HFF-Myc (cell line): Measurements from ENCODE around the gene BRDT.

Experiments used
- DNase-seq: peaks from one replicate; pipeline ENCODE4 v3.0.0-alpha.2; 2011; ENCODE audit warnings: low read depth; ENCODE audit errors: extremely low read depth
- H3K4me3 ChIP-seq: replicated peaks from 2 replicates; pipeline ENCODE4 v1.5.1; 2011; ENCODE audit warnings: low read depth, mild to moderate bottlenecking, control low read depth, low read length
- TF ChIP-seq, protein P1 (sequence below): IDR thresholded peaks from 2 replicates; pipeline ENCODE4 v1.5.1; 2012; ENCODE audit warnings: mild to moderate bottlenecking, low read depth, low read length, control low read depth; ENCODE audit errors: missing control alignments

The BRDT gene

GRCh38 chr1:91944087-91944486, 5.1 kb upstream of the BRDT start:
- H3K4me3 ChIP-seq = no peak overlapping the region
- TF ChIP-seq, protein P1, sequence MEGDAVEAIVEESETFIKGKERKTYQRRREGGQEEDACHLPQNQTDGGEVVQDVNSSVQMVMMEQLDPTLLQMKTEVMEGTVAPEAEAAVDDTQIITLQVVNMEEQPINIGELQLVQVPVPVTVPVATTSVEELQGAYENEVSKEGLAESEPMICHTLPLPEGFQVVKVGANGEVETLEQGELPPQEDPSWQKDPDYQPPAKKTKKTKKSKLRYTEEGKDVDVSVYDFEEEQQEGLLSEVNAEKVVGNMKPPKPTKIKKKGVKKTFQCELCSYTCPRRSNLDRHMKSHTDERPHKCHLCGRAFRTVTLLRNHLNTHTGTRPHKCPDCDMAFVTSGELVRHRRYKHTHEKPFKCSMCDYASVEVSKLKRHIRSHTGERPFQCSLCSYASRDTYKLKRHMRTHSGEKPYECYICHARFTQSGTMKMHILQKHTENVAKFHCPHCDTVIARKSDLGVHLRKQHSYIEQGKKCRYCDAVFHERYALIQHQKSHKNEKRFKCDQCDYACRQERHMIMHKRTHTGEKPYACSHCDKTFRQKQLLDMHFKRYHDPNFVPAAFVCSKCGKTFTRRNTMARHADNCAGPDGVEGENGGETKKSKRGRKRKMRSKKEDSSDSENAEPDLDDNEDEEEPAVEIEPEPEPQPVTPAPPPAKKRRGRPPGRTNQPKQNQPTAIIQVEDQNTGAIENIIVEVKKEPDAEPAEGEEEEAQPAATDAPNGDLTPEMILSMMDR = no peak
- no peak for DNase-seq

- no peak overlapping the region for H3K4me3 ChIP-seq
- TF ChIP-seq, protein P1 = no peak
- DNase-seq = no peak
Measured at GRCh38 chr1:91948097-91948496, 1.1 kb upstream of the BRDT start.

- TF ChIP-seq, protein P1 = no peak
- no peak for DNase-seq
- H3K4me3 ChIP-seq = no peak overlapping the region
Measured at GRCh38 chr1:91948501-91949355, 473 bp upstream of the BRDT start.

DNA sequence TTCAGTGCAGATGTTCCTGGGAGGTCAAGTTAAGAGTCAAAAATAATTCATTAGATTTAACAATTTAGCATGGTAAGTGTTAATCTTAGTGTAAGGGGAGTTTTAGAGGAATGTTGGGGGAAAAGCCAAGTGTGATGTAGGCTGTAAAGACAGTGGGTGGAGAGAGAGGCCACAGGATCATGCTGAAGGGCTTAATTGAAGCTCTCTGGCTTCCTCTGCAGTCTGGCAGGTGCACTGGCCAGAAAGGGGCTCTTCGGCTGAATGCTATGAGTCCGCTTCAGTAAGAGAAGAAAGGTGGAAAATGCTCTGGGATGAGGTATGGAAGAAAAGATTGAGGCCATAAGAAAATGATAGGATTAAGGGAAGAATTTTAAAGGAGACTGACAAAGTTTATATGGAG, 3.0 kb downstream of the BRDT start:
- DNase-seq = no peak
- TF ChIP-seq, protein P1 = no peak

DNA sequence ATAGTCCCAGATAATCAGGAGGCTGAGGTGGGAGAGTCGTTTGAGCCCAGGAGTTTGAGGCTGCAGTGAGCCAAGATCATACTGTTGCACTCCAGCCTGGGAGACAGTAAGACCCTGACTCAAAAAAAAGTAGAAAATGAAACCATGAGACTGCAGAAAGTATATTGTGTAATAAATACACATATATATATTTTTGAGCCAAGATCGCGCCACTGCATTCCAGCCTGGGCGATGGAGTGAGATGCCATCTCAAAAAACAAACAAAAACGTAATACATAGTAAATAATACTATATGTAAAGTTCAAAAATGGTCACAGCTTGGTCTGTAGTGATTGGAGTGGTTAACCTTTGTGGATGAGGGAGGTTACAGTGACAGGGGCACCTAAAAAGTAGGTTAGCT, 9.7 kb downstream of the BRDT start:
- TF ChIP-seq, protein P1 = no peak
- no peak overlapping the region for H3K4me3 ChIP-seq
- no peak for DNase-seq

More for the DNA sequence above, 3.0 kb downstream of the BRDT start:
- H3K4me3 ChIP-seq = no peak overlapping the region

DNA sequence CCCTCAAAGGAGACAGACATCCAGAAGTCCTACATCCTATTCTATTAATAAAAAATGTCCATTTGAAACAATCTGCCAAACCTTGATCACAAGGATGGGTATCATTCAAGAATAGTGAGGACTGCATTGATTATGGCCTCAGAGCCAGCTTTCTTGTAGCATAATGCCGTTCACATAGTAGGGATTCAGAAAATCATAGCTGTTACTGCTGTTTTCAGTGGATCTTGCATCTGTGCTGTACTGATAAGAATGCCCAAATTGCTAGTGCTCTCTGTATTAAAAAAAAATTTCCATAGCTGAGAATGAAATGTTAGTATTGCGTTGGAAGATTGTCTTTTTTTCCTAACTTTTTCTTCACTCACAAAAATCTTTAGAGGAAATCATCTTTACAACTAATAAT, 19.1 kb downstream of the BRDT start:
- TF ChIP-seq, protein P1 = no peak
- H3K4me3 ChIP-seq = no peak overlapping the region
- no peak for DNase-seq
